COR-L47 (cell line): Measurements from ENCODE around the gene NAPA.
"Not testable (repeated sequence)": the region's sequence is repeated elsewhere in the genome, so short reads cannot be mapped to it uniquely, and the experiment has no call there.

Experiments used
- DNase-seq: peaks from one replicate; lab custom pipeline; 2025; lab: John Stamatoyannopoulos, UW

NAPA gene

DNA sequence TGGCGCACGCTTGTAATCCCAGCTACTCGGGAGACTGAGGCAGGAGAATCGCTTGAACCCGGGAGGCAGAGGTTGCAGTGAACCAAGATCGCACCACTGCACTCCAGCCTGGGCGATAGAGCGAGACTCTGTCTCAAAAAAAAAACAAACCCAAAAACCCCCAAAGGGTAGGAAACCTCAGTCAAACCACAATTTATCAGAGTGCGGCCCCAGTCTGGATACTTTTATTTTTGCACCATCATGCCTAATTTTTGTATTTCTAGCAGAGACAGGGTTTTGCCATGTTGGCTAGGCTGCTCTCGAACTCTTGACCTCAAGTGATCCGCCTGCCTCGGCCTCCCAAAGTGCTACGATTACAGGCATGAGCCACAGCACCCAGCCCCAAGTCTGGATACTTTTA, 28.6 kb downstream of the NAPA start:
- DNase-seq, result not testable (repeated sequence)

DNA sequence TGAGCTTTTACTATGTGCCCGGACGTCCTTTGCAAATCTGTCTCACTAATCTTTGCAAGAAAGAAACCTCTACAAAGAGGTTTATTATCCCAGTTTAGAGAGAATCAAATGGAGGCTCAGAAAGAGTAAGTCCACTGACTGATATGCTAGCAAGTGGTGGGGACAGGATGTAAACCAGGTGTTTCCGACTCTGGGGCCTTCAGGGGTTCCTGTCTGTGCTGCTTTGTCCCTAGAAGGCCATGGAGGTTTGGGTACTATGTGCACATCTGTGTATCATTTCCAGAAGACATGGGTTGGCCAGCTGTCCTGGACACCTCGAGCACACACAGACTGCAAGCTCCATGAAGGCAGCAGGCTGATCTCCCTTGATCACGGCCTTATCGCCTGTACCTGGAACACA, 29.7 kb downstream of the NAPA start:
- DNase-seq, result no peak

DNA sequence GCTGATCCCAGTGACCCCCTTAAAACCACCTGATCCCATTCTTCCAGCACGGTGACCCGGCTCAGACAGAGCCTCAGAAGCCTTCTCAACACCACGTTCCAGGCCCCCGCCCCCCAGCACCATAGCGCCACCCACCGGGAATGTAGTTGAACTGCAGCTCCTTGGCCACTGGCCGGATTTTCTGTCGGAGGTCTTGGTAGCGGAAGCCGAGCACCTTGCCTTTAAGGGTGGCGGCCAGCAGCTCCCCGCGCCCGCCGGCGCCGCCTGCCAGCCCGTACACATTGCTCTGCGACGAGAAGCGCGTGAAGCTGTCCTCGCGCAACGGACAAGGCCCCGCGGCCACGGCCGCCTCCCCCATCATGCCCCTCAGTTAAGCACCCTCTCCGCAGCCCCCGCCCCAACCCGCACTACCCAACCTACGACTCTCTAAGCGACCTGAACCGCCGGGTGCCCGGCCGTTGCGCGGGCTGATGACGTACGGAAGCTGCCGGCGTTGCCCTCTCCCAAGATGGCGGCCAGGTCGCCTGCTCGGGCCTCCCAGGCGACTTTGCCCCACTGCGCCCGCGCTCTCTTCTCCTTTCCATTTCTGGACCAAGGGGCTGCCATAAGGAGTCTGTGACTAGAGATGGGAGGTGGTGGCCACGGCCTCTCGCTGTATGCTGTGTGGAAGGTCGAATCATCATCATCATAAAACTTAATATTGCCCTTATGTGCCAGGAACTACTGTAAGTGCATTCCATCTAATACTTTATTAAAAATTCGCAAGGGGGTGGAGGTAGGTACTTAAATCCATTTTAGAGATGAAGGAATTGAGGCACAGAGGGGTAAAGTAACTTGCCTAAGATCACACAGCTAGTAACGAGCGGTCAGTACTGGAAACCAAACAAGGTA, 30.8 kb downstream of the NAPA start, which contains the start of gene KPTN:
KPTN (minus strand) TSS at position 420 of the 891 bp plus-strand sequence; CDS start at position 361, 59 bp downstream.
- peak; percentile 88 for DNase-seq

GRCh38 chr19:47483200-47483599, 31.7 kb downstream of the NAPA start:
- no peak for DNase-seq

DNA sequence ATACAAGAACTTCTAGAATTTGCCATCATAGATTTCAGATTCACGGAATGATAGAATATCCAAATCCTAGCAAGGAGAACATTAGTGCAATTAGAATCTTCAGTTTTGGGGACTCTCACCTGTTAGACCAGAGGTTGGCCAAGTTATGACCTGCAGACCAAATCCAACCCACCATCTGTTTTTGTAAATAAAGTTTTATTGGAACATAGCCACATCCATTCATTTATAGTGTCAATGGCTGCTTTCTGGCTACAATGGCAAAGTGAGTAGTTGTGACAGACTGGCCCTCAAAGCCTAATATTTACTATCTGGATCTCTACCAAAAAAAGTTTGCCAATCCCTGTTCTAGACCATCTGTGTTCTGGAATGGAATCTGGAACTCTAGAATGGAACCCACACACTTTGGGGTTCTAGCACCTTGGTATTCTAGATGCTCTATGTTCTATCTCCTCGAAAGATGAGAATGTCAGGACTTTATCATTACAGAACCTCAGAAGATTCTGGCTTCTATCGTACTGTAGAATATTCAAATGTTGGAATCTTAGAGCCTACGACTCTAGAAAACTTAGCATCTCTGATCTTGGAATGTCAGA, 33.3 kb downstream of the NAPA start:
- DNase-seq, result no peak

- no peak for DNase-seq
Observed at GRCh38 chr19:47480658-47481057, 34.2 kb downstream of the NAPA start.

DNA sequence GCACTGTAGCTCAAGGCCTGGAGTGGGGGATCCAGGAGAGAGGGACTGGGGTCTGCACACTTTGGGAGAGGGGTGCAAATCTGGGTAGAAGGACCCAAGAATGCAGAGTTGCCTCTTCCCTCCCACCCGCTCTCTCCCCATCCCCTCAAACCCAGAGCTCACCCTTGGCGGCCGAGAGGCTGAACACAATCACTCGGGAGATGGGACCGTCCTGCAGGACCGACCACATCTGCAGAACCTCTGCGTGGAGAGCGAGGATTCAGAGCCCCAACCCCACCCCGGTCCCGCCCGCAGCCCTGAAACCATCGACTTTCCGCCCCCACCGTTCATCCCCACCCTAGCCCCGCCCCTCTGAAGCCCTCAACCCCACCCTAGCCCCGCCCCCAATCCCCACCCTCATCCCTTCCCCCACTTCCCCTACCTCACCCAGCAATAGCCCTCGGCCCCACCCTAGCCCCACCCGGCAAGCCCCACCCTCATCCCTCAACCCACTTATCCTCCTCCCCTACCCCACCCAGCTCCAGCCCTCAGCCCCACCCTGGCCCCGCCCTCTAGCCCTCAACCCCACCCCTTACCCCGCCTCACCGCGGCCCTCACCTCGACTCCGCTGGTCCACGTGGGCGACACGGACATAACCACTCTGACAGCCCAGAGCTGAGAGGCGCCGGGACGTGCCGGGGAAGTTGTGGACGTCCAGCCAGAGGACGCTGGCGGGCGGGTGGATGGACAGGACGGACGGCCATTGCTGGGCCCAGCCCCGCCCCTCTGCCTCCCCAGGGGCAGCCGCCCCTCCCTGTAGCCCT, 35.0 kb downstream of the NAPA start:
- no peak for DNase-seq

DNA sequence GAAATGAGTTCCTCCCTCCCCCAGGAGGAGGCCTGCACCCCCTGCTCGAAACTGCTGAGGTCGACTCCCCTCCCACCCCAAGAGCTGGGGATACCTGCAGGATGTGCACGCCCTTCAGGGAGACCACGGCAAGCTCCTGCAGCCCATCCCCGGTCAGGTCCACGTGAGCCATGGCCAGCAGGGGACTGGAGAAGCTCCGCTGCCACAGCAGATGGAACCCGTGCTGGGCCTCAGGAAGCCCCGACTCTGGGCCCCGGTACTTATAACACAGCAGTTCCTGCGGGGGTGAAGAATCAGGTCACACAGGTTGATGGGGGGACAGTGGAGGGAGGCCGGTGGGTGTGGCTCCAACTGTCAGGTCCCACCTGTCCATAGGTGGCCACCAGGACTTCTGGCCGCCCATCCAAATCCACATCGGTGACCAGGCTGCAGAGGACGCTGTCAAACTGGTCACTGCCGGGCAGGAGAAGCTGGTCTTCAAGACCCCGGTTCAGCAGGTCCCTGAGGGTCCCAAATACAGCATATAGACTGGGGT, 38.4 kb downstream of the NAPA start:
- DNase-seq, result no peak

DNA sequence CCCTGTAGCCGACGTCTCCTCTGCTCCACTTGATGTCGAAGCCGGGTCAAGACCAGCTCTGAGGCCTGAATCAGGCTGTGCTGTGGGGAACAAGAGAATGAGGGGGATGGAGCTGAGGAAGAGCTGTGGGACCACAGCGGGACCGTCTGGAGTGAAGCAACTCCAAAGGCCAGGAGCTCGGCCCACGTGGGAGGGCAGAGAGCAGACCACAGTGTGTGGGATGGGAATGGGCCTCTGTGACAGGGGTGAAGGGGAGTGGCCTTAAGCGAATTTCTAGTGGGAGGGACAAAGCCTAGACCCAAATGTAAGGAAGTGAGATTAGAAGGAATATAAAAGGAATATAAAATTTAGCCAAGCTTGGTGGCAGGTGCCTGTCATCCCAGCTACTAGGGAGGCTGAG, 39.4 kb downstream of the NAPA start:
- DNase-seq, result no peak

DNA sequence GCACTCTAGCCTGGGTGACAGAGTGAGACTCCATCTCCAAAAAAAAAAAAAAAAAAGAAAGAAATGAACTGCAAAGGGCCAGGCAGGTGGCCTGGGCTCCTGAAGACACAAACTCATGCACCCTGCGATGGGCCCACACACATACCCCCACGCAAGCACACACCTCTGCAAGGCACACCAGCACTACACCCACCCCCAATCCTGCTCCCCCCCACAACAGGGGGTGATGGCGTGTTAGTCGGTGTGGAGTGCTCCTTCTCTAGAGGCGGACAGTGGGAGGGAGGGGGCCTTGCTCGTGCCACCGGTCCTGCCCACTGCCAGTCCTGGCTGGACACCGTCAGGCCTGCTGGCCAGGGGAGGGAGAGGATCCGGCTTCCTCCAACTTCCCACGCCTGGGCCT, 41.5 kb downstream of the NAPA start:
- no peak for DNase-seq

DNA sequence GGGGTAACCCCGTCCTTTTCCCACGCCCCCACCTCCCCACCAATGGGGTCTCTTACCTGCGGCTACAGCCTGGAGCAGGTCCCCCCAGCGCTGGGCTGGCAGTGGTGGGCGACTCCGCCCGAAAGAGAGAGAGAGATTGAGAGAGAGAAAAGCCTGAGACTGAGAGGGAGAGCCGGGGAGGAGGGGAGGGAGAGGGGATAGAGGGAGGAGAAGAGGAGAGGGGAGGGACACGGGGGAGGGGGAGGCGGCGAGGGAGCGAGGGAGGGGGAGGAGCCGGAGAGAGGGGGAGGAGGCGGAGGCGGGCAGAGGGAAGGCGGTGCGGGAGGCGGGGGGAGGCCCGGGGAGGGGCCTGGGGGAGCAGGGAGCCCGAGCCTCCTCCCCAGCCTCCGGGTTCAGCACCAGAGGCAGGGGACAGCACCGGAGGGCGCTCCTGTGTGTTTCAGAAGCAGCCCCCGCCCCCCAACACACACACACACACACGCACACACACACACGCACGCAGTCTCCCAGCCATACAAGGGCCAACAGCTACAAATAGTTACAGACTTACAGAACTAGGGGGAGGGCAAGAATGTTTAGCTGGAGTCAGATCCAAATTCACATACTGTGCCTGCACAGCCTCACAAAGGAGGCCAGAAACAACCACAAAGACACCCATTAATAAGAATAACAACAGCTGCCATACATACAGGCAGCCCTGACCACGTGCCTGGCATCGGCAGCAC, 43.0 kb downstream of the NAPA start, which contains the start of gene SLC8A2:
SLC8A2 (minus strand) TSS at position 161 of the 725 bp plus-strand sequence. CDS start 5,490 bp downstream, outside the sequence.
- DNase-seq, result peak; percentile 78

DNA sequence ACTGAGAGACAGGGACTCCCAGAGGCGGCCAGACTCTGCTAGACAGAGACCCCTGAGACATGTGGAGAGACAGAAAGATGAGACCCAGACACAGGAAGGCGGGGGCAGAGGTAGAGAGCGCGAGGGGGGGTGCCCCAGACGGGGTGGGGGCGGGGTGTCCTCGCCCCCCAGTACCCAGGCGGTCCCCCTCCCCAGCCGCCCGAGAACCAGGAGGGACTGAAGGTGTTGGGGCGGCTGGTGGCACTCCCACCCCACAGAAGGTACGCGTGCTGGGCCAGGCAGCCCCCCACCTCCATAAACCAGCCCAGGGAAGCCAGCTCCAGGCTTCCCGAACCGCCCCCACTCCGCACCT, 43.5 kb downstream of the NAPA start:
- DNase-seq, result no peak

- no peak for DNase-seq
Observed at GRCh38 chr19:47470447-47471195, 44.2 kb downstream of the NAPA start.

DNA sequence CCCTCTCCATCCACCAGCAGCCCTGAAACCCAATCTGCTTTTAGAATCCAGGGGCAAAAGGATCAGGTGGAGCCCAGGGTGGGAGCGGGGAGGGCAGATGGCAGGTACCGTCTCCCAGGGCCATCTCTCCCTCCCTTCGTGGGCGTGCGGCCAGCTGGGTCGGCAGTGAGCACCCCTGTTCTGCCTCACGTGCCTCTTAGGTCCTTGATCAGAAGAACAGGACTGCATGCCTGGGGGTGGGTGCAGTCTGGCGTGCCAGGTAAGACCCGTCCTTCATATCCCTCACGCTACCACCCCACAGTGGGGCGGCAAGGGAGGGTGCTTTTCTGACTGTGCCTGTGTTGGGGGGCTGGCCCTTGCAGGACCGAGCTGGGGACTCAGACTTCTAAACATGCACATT, 45.1 kb downstream of the NAPA start:
- no peak for DNase-seq

- DNase-seq, result no peak
Observed at GRCh38 chr19:47469363-47469700, 45.5 kb downstream of the NAPA start.

DNA sequence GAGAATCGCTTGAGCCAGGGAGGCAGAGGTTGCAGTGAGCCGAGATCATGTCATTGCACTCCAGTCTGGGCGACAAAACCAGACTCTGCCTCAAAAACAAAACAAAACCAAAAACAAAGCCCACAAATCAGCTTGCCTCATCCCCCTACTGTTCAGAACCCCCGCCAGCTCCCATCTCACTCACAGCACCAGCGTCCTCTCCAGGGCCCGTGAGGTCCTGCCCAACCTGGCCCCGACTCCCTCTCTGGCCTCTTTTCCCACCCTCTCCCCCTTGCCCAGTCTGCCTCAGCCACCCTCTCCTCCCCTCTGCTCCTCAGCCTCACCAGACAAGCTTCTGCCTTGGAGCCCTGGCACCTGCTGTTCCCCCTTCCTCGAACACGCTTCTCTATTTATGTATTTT, 46.9 kb downstream of the NAPA start:
- no peak for DNase-seq

GRCh38 chr19:47465957-47466356, 48.9 kb downstream of the NAPA start:
- no peak for DNase-seq

- no peak for DNase-seq
Observed at GRCh38 chr19:47464675-47465419, 50.0 kb downstream of the NAPA start.

DNA sequence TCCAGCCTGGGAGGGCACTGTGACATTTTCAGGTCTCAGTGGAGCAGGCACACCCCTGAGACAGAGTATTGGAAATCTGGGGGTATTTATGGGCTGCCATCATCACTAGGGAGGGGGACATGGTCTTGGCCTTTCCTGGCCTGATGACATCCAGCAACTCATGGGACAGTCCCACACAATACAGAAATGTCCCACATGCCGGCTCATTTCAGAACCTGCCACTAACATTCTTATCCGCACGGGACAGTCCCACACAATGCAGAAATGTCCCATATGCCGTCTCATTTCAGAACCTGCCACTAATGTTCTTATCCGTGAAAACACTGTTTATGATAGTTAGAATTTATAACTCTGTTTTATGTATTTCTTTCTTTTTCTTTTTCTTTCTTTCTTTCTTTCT, 53.0 kb downstream of the NAPA start:
- no peak for DNase-seq

DNA sequence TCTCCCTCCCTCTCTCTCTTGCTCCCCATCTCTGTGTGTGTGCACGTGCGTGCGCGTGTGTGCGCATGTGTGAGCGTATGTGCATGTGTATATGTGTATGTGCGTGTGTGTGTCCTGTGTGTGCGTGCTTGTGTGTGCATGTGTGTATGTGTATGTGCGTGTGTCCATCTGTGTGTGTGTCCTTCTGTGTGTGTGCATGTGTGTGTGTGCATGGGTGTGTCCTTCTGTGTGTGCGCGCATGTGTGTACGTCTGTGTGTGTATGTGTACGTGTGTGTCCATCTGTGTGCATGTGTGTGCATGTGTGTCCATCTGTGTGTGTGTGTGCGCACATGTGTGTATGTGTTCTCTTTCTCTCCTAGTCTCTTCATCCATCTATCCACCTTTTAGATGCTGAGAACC, 55.4 kb downstream of the NAPA start:
- DNase-seq, result no peak
